ENCODE results near the gene DLG2. TPM values are rescaled to one million over a fixed set of nuclear protein-coding genes. Genes with fewer than 3 reads are reported as not detected.

Gene DLG2
- total and polyA plus RNA-seq, 2 of the 8 experiments (the other 6 are each of a cell fraction or from before 2014, with no cell fraction given) = 1.7 to 14.3 TPM

DNA sequence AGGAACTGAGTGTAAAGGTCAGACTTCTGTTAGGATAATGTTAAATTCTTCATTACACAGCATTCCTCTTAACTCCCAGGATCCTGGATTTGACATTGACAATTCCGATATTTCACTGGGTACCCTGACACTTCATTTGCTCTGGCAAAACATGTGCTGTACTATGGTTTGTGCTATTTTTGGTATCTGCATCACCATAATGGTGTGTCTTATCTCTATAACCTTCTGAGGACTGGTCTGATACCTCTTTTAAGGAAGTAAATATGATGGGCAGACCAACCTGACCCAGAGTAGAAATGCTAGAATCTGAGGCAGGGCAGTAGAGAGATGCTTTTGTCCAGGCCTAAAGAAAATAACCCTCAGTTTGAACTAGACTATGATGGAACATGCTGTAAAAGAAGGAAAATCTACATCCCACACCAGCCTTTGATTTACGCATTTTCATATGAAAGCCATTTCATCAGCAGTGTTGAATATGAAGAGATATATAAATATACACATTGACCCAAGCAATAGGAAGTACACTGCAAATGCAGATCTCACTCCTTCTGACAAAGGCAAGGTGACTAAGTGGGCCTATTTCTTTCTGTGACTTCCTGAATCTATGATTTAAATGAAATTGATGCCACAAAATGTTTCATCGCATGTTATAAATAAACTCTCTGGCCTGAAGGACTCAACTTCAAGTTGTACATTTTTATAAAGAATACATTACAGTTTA, 966.7 kb downstream of the DLG2 start:
- Histone ChIP-seq H3K27ac (ENCODE audit: low read depth, low read length) (no peak overlapping the region), H2AFZ (ENCODE audit: low read length) (no peak overlapping the region), H3K56ac (replicated peaks; ENCODE audit: insufficient read length, low read depth, low read length) (no peak overlapping the region), H3K4me1 (replicated peaks in 1 of 4; ENCODE audit: control insufficient read depth in 3 of 4, insufficient read depth in 4 of 4, low read length in 3 of 4) (peaks cover 0 to 5% (median 1%) of the 10 kb centered on the region in 4 experiments; a peak in 2 of 7 replicates), H3K18ac (ENCODE audit: extremely low read depth, low read length) (no peak overlapping the region), H3K23me2 (ENCODE audit: low read depth, low read length) (no peaks in the 10 kb centered on the region), H3K9me3 (ENCODE audit: insufficient read depth in 2 of 2, low read depth in 1 of 2, low read length in 1 of 2) (peaks cover 6 to 10% of the 10 kb centered on the region in 2 experiments), H3K27me3 (replicated peaks in 1 of 4; ENCODE audit: control insufficient read depth in 3 of 4, extremely low read depth in 1 of 4, insufficient read depth in 3 of 4, low read length in 3 of 4) (no peaks in the 10 kb centered on the region), H4K5ac (ENCODE audit: insufficient read length, low read depth, low read length) (no peak overlapping the region), H4K8ac (ENCODE audit: extremely low read depth, insufficient read depth, low read length) (no peak overlapping the region), H3K4me2 (ENCODE audit: insufficient read depth in 1 of 2, low read depth in 2 of 2, low read length in 2 of 2) (no peak overlapping the region), H3K4me3 (ENCODE audit: extremely low read depth in 1 of 4, insufficient read depth in 2 of 4, low read depth in 3 of 4, low read length in 4 of 4) (no peak overlapping the region), H3K36me3 (ENCODE audit: control insufficient read depth in 2 of 4, insufficient read depth in 4 of 4, low read length in 3 of 4) (peaks cover 0 to 5% (median 0%) of the 10 kb centered on the region in 4 experiments; a peak in 2 of 8 replicates), H2AK5ac (ENCODE audit: low read depth, low read length) (no peak overlapping the region), H2BK12ac (ENCODE audit: low read depth, low read length) (no peak overlapping the region), H4K20me1 (replicated peaks in 1 of 2; ENCODE audit: control insufficient read depth in 1 of 2, insufficient read depth in 2 of 2, low read length in 2 of 2) (no peaks in the 10 kb centered on the region), H3K9ac (replicated peaks in 1 of 4; ENCODE audit: extremely low read depth in 1 of 4, low read depth in 3 of 4, low read length in 3 of 4) (no peak overlapping the region), H4K91ac (replicated peaks; ENCODE audit: insufficient read length, low read length) (no peak overlapping the region), H2BK20ac (ENCODE audit: low read length) (no peak overlapping the region), H3K4ac (replicated peaks; ENCODE audit: insufficient read length, low read depth, low read length) (no peak overlapping the region), H3K14ac (ENCODE audit: insufficient read length) (no peak overlapping the region), H2BK15ac (ENCODE audit: low read length) (no peak overlapping the region), H3K79me2 (ENCODE audit: control insufficient read depth in 1 of 2, insufficient read depth in 2 of 2, low read length in 2 of 2) (no peaks in the 10 kb centered on the region), H2BK120ac (replicated peaks; ENCODE audit: low read depth, low read length) (no peak overlapping the region), H2BK5ac (ENCODE audit: low read depth, low read length) (no peak overlapping the region), H3K79me1 (ENCODE audit: low read depth, low read length) (no peaks in the 10 kb centered on the region), H3K23ac (ENCODE audit: insufficient read length) (no peak overlapping the region)
- FAIRE-seq = no peak
- no peak for DNase-seq (ENCODE audit: low read depth in 1 of 2, low spot score in 2 of 2)
- CTCF ChIA-PET (ENCODE audit: partially characterized antibody) = no interaction called here
- POLR2A ChIA-PET (ENCODE audit: partially characterized antibody) = no interaction called here
- WGBS, 2 experiments (ENCODE audit: extremely low coverage in 1 of 2, insufficient coverage in 1 of 2, insufficient read length in 1 of 2, insufficient replicate concordance in 2 of 2, low coverage in 1 of 2, low lambda C conversion rate in 2 of 2, missing lambda C conversion rate in 1 of 2) = 94% methylated on average over 3 of the region's 3 CpGs; no CpG with 5 or more reads in 1 of the 2 experiments
- TF ChIP-seq SIX5 (IDR thresholded peaks at IDR 0.05; ENCODE audit: low read depth, low read length) (no peak), SIRT6 (IDR thresholded peaks at IDR 0.05; ENCODE audit: low read length) (no peak), BACH1 (IDR thresholded peaks at IDR 0.05; ENCODE audit: low read length) (no peak)
